A673 (cell line): ENCODE results near the gene MATN1.

Source experiments
- CTCF ChIP-seq: fragments of 300-800, 200-600 bp; sonication (generic); conservative IDR thresholded peaks from 2 replicates; pipeline ENCODE4 v1.5.1; 2017; ENCODE audit warnings: low read depth, mild to moderate bottlenecking, antibody characterized with exemption, low read length, moderate library complexity, mixed read lengths
- EZH2 ChIP-seq: fragments of 200-600 bp; sonication (generic); IDR thresholded peaks from 2 replicates; pipeline ENCODE4 v1.6.1; 2017; ENCODE audit warnings: borderline replicate concordance, low read depth, mild to moderate bottlenecking, mixed read lengths, antibody characterized with exemption, low read length; ENCODE audit not compliant: poor library complexity, severe bottlenecking

- TF ChIP-seq CTCF = no peak
- TF ChIP-seq EZH2 = no peak
These were observed 33.3 kb downstream of the MATN1 start for GRCh38 chr1:30689901-30690645.
